ENCODE measurements around the gene CEP164.

Gene CEP164

DNA sequence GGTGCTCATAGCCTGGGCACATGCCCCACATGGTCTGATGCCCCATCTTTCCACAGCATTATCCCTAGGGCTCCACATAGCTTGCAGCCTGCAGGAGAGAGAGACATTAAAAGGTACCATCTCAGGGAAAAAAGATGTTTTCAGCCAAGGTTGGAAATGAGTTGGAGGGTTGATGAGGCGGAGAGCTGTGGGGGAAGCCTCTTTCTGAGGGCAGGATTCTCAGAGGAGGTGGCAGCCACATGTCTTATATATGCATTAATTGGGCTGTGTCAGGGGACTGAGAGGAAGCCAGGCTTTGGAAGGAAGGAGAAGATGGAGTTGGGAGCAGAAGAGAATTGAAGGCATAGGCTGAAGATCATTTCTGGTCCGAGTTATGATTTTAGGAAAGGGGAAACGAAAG lies 57.8 kb downstream of the CEP164 start:
- no peak for DNase-seq (ENCODE audit: low read depth)
- TF ChIP-seq, protein P1, sequence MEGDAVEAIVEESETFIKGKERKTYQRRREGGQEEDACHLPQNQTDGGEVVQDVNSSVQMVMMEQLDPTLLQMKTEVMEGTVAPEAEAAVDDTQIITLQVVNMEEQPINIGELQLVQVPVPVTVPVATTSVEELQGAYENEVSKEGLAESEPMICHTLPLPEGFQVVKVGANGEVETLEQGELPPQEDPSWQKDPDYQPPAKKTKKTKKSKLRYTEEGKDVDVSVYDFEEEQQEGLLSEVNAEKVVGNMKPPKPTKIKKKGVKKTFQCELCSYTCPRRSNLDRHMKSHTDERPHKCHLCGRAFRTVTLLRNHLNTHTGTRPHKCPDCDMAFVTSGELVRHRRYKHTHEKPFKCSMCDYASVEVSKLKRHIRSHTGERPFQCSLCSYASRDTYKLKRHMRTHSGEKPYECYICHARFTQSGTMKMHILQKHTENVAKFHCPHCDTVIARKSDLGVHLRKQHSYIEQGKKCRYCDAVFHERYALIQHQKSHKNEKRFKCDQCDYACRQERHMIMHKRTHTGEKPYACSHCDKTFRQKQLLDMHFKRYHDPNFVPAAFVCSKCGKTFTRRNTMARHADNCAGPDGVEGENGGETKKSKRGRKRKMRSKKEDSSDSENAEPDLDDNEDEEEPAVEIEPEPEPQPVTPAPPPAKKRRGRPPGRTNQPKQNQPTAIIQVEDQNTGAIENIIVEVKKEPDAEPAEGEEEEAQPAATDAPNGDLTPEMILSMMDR (IDR thresholded peaks at IDR 0.05; ENCODE audit: low read depth, low read length, missing control alignments) = no peak
- no peak overlapping the region for H3K4me3 ChIP-seq (ENCODE audit: low read depth, low read length)

DNA sequence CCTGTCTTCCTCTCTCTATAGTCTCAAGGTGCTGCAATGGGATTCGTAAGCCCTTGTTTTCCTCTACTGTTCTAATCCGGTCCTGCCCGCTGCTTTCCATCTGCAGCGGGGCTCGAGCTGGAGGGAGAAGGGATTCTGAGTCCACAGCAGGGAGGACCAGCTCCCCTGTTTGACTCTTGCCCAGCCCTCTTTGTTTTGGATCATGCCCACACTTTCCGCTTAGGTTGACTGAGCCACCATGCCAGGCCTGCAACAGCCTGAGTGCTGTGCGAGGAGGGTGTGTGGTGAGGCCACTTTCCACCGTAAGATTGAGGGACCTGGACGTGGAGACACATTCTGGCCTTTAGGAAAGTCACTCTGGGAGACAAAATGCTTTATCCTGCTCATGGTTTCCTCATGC lies 58.3 kb downstream of the CEP164 start:
- DNase-seq (ENCODE audit: low read depth) = no peak
- TF ChIP-seq, protein P1 (IDR thresholded peaks at IDR 0.05; ENCODE audit: low read depth, low read length, missing control alignments) = no peak
- H3K4me3 ChIP-seq (ENCODE audit: low read depth, low read length) = no peak overlapping the region

DNA sequence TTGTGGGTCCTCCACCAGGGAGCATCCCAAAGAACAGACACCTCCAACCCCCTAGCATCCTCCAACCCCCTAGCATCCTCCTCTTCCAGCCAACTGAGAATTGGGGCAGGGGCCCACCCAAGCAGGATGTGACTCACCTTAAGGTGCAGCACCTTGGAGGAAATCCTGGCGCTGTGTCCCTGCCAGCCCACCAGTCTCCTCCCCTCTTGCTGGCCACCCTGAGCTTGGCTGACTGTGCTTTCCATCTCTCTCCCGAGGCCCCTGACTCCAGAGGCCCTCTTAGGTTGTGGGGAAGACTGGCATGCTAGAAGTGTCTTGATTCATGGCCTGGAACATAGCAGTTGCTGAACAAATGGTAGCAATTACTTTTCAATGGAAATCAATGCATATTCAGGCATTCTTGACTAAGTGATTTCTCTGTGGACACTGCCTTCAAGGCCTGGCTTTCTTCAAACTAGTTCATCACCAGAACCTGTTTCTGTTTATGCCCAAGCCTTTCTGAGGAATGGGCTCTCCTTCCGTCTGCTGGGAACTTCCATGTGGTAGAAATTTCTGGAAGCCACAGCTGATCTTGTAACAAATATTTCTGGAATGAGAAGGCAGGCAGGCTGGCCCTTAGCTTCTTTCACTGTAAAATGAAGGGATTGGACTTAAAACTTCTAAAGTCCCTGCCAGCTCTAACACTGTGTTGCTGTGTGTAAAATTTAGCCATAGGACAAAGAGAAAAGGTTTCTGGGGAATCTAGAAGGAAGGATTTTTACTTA lies 60.5 kb downstream of the CEP164 start:
- TF ChIP-seq, protein P1 (IDR thresholded peaks at IDR 0.05; ENCODE audit: low read depth, low read length, missing control alignments) = no peak
- DNase-seq (ENCODE audit: low read depth) = no peak
- no peak overlapping the region for H3K4me3 ChIP-seq (ENCODE audit: low read depth, low read length)

DNA sequence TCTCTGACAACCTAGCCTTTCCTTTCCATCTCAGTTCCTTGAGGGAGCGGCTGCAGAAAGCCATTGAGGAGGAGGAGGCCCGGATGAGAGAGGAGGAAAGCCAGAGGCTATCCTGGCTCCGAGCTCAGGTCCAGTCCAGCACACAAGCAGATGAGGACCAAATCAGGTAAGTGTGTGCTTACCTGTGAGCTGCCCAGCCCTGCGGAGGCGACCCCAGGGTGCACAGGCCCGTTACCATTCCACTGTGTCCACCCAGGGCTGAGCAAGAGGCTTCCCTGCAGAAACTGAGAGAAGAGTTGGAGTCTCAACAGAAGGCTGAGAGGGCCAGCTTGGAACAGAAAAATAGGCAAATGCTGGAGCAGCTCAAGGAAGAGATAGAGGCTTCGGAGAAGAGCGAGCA lies 63.1 kb downstream of the CEP164 start:
- TF ChIP-seq, protein P1 (IDR thresholded peaks at IDR 0.05; ENCODE audit: low read depth, low read length, missing control alignments) = no peak
- DNase-seq (ENCODE audit: low read depth) = no peak
- no peak overlapping the region for H3K4me3 ChIP-seq (ENCODE audit: low read depth, low read length)

DNA sequence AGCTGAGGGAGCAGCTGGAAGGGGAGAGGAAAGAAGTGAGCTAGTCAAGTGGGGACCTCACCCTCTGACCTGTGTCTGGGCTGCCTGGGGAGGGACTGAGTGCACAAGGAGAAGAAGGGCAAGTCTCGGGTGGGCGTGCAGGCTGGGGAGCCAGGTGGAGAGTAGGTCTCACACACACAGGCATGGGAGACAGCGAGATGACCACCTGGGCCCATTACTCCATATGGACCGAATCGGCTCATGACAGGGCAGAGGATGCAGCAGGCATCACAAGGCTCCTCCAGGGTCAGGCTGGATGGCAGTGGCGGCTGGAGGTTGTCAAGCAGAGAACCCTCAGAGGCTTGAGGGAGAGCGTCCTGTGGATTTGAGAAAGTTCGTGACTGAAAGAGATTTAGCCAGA lies 63.5 kb downstream of the CEP164 start:
- H3K4me3 ChIP-seq (ENCODE audit: low read depth, low read length) = no peak overlapping the region
- TF ChIP-seq, protein P1 (IDR thresholded peaks at IDR 0.05; ENCODE audit: low read depth, low read length, missing control alignments) = no peak
- no peak for DNase-seq (ENCODE audit: low read depth)

DNA sequence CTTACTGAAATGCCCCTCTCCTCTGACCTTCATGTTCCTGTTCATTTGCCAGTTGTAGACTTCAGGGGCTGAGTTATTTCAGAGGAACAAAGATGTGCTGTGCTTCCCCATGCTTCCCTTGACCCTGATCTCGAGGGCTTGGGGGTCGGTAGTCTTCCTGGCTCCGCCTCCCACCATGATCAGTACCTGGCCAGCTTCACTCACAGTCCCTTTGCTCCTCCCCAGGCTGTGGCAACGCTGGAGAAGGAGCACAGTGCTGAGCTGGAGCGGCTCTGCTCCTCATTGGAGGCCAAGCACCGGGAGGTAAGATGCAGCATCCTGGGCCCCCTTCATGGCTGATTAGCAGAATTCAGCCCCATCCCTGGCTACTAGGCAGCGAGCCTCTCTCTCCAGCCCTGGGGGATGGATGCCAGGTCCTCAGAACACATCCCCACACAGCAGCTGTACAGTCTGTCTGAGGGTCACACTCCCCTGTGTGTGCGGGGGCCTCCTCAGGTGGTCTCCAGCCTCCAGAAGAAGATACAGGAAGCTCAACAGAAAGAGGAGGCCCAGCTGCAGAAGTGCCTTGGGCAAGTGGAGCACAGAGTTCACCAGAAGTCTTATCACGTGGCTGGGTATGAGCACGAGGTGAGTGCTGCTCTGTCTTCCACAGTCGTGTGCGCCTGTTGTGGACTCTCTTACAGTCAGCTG lies 64.5 kb downstream of the CEP164 start:
- TF ChIP-seq, protein P1 (IDR thresholded peaks at IDR 0.05; ENCODE audit: low read depth, low read length, missing control alignments) = no peak
- DNase-seq (ENCODE audit: low read depth) = no peak
- no peak overlapping the region for H3K4me3 ChIP-seq (ENCODE audit: low read depth, low read length)

Data from GM12864 (cell line).